ENCODE data around the gene TSC22D1. TPM values are rescaled to one million over a fixed set of nuclear protein-coding genes. Genes with fewer than 3 reads are reported as not detected.

Gene TSC22D1
- total RNA-seq, 4 donors from 2014 or later: 223 to 389 (median 262) TPM

DNA sequence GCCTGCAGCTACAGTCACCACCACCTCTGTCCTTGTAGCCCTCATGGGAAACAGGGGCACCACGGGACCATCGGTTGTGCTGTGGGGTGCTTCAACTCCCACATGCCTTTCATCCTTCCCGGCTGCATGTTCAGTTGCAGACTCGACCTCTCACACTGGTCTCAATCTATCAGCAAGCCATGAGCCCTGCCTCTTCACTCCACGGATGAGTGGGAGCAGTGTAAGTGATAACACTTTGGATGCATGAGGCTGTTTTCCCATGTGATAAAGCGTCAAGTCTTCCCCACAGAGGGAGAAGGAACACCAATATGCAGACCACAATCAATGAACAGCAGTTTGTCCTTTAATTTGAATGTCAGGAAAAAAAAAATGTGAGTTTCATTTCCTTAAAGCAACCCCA, 190.3 kb downstream of the TSC22D1 start:
- 82% methylated on average over 5 of the region's 6 CpGs; no CpG with 5 or more reads in 1 of the 2 donors for WGBS, 2 donors (ENCODE audit: low coverage in 1 of 2)
- peaks cover 0 to 25% of the 10 kb centered on the region in 2 donors for H3K36me3 ChIP-seq
- no peaks in the 10 kb centered on the region for H3K27me3 ChIP-seq
- H3K4me3 ChIP-seq: no peak overlapping the region
- ATAC-seq: no peak
- no peak overlapping the region for H3K27ac ChIP-seq
- TF ChIP-seq POLR2A (IDR thresholded peaks at IDR 0.05) (no peak), POLR2AphosphoS5 (IDR thresholded peaks at IDR 0.05) (no peak), EP300 (IDR thresholded peaks at IDR 0.05) (no peak), CTCF (IDR thresholded peaks at IDR 0.05) (no peak)
- no peaks in the 10 kb centered on the region for H3K9me3 ChIP-seq
- no peaks in the 10 kb centered on the region for H3K4me1 ChIP-seq

DNA sequence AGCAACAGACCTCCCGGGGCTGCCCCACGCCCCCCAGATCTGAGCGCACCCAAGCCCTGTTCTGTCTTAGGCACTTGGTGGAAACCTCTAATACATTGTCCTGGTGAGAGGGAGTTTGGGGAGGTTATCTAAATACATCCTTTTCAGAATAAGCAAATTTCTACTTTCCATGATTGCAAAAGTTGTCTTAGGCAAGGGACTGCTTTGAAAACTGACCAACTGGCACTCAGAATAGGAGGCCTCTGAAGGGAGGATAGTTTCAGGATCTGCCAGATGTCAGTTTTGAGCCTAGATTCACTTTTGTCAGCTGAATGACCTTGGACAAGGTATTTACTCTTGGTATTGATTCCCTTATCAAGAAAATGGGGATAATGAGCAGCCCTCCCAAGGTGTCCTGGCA, 190.7 kb downstream of the TSC22D1 start:
- Histone ChIP-seq H3K27me3 (no peaks in the 10 kb centered on the region), H3K27ac (no peak overlapping the region), H3K4me1 (no peaks in the 10 kb centered on the region), H3K36me3 (peaks cover 0 to 26% of the 10 kb centered on the region in 2 donors), H3K9me3 (no peaks in the 10 kb centered on the region), H3K4me3 (no peak overlapping the region)
- ATAC-seq: no peak
- TF ChIP-seq POLR2AphosphoS5 (IDR thresholded peaks at IDR 0.05) (no peak), EP300 (IDR thresholded peaks at IDR 0.05) (no peak), CTCF (IDR thresholded peaks at IDR 0.05) (no peak), POLR2A (IDR thresholded peaks at IDR 0.05) (no peak)
- WGBS, 2 donors (ENCODE audit: low coverage in 1 of 2): 90% methylated on average over 2 of the region's 3 CpGs; no CpG with 5 or more reads in 1 of the 2 donors

DNA sequence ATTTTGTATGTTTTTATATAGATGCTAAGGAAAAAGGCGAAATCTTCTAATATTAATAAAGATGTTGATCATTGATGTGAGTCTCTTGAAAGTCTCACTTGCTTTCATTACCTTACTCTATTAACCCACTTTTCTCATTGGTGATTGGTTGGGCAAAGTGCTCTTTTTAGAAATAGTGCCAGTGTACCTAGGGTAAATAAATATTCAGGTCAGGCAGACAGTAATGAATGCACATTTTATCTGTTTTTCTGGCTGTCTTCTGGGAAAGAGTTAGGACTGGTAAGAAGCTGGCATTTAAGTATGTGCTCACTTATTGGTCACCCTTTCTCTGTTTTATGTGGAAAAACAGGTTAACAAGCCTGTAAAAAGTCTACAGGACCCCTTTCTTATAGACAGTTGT, 191.4 kb downstream of the TSC22D1 start:
- Histone ChIP-seq H3K36me3 (peaks cover 0 to 29% of the 10 kb centered on the region in 2 donors), H3K9me3 (no peaks in the 10 kb centered on the region), H3K4me1 (no peaks in the 10 kb centered on the region), H3K27ac (no peak overlapping the region), H3K4me3 (no peak overlapping the region), H3K27me3 (no peaks in the 10 kb centered on the region)
- WGBS, 2 donors (ENCODE audit: low coverage in 1 of 2): 100% methylated on average over 1 of the region's 1 CpG
- TF ChIP-seq POLR2A (IDR thresholded peaks at IDR 0.05) (no peak), EP300 (IDR thresholded peaks at IDR 0.05) (no peak), CTCF (IDR thresholded peaks at IDR 0.05) (no peak), POLR2AphosphoS5 (IDR thresholded peaks at IDR 0.05) (no peak)
- no peak for ATAC-seq

DNA sequence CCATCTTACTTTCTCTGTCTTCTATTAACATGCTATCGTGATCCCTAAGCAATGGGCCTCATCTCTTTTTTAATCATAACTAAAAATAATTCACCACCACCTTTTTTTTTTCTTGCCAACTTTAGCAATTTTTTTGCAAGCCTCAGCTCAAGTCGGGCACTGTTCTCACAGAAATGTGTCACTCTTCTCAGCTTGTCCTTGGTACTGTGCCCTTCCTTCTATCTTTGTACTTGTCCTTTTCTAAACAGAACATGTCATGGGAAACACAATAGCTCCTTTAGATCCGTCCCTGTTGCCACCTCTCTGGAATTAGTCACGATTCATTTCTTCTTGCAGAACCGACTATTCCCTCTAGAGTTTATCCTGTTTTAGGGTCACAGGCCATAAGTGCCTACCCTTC, 192.2 kb downstream of the TSC22D1 start:
- no peaks in the 10 kb centered on the region for H3K4me1 ChIP-seq
- no peak for TF ChIP-seq POLR2AphosphoS5 (IDR thresholded peaks at IDR 0.05)
- no peak for TF ChIP-seq CTCF (IDR thresholded peaks at IDR 0.05)
- no peak for TF ChIP-seq POLR2A (IDR thresholded peaks at IDR 0.05)
- no peak for TF ChIP-seq EP300 (IDR thresholded peaks at IDR 0.05)
- ATAC-seq: no peak
- H3K4me3 ChIP-seq: no peak overlapping the region
- no peaks in the 10 kb centered on the region for H3K27me3 ChIP-seq
- no peaks in the 10 kb centered on the region for H3K9me3 ChIP-seq
- no peak overlapping the region for H3K27ac ChIP-seq
- WGBS, 2 donors (ENCODE audit: low coverage in 1 of 2): 57 to 58% methylated on average over 3 to 5 of the region's 5 CpGs
- H3K36me3 ChIP-seq: peaks cover 0 to 32% of the 10 kb centered on the region in 2 donors

- no peaks in the 10 kb centered on the region for H3K9me3 ChIP-seq
- H3K27me3 ChIP-seq: no peaks in the 10 kb centered on the region
- H3K36me3 ChIP-seq: peaks cover 0 to 32% of the 10 kb centered on the region in 2 donors
- no peak overlapping the region for H3K27ac ChIP-seq
- H3K4me3 ChIP-seq: no peak overlapping the region
- H3K4me1 ChIP-seq: no peaks in the 10 kb centered on the region
- TF ChIP-seq POLR2A (IDR thresholded peaks at IDR 0.05) (no peak), CTCF (IDR thresholded peaks at IDR 0.05) (no peak), POLR2AphosphoS5 (IDR thresholded peaks at IDR 0.05) (no peak), EP300 (IDR thresholded peaks at IDR 0.05) (no peak)
- no peak for ATAC-seq
- 78 to 95% methylated on average over 4 to 5 of the region's 5 CpGs for WGBS, 2 donors (ENCODE audit: low coverage in 1 of 2)
These were observed 193.4 kb downstream of the TSC22D1 start for GRCh38 chr13:44382635-44383145.
